ENCODE data around the gene CAPSL. TPM values are rescaled to one million over a fixed set of nuclear protein-coding genes. Genes with fewer than 3 reads are reported as not detected.

CAPSL gene
- total and polyA plus RNA-seq, 9 donors = 0.85 to 28.8 (median 1.8) TPM; not detected in 4

DNA sequence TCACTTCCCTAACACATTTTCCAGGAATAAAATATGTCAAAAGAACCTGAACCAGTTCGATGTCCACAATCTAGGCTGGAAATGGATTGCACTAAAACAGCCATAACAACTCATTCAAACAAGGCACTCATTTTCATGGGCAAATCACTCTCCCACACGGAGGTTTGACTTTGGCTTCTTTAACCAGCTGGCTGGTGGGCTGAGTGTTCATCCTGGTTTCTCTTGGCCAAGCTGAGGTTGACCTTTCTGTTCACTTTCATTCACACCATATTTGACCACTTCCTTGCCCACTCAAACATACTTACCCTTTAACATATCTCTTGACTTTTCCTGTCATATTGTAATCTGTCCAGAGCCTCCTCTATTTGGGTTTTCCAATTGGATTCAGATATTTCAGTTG is 76.3 kb downstream of the CAPSL start:
- 50 to 70% (median 64%) methylated on average over 2 of the region's 2 CpGs for WGBS, 3 donors
- no peaks in the 10 kb centered on the region for H3K9me3 ChIP-seq
- H3K27me3 ChIP-seq = no peaks in the 10 kb centered on the region
- TF ChIP-seq, protein P1, sequence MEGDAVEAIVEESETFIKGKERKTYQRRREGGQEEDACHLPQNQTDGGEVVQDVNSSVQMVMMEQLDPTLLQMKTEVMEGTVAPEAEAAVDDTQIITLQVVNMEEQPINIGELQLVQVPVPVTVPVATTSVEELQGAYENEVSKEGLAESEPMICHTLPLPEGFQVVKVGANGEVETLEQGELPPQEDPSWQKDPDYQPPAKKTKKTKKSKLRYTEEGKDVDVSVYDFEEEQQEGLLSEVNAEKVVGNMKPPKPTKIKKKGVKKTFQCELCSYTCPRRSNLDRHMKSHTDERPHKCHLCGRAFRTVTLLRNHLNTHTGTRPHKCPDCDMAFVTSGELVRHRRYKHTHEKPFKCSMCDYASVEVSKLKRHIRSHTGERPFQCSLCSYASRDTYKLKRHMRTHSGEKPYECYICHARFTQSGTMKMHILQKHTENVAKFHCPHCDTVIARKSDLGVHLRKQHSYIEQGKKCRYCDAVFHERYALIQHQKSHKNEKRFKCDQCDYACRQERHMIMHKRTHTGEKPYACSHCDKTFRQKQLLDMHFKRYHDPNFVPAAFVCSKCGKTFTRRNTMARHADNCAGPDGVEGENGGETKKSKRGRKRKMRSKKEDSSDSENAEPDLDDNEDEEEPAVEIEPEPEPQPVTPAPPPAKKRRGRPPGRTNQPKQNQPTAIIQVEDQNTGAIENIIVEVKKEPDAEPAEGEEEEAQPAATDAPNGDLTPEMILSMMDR (IDR thresholded peaks at IDR 0.05) = no peak
- no peak for TF ChIP-seq EP300 (IDR thresholded peaks at IDR 0.05)
- no peak for DNase-seq
- intact Hi-C loops (cut with DNase I) = no loop called here
- no peaks in the 10 kb centered on the region for H3K36me3 ChIP-seq
- no peak overlapping the region for H3K4me3 ChIP-seq
- no peaks in the 10 kb centered on the region for H3K4me1 ChIP-seq (ENCODE audit: insufficient read depth)
- no peak overlapping the region for H3K27ac ChIP-seq

DNA sequence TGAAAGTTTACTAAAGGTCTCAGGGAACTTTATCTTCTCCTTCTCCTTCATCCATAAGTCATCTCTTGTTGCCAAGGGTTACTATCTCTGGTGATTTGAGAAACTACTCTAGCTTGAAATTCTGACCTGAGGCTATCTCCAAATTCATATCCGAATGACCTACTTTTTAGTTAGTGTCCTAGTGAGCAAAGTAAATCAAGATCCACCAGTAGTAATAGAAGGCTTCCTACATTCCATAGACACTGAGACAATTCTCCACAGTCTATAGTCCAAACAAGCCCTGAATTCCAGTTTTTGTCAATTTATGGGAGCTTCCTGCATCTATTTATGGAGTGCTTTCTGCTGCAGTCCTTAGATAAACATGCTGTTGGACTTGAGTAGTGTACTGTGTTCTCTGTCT is 76.7 kb downstream of the CAPSL start:
- intact Hi-C loops (cut with DNase I) = no loop called here
- WGBS, 3 donors = 58 to 62% (median 60%) methylated on average over 1 of the region's 1 CpG

DNA sequence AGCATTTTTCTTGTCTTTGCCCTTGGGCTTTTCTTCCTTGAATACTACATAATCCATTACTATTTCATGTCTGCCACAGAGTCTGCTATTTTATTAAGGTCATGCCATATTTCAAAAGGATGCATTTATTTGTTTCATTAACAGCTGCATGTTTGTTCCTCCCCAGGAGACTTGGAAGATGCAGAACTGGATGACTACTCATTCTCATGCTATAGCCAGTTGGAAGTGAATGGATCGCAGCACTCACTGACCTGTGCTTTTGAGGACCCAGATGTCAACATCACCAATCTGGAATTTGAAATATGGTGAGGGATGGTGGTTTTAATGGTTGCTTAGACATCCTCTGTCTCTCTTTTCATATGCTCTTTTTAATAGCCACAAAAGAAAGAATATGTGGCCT is 77.7 kb downstream of the CAPSL start:
- WGBS, 3 donors = 84 to 96% (median 94%) methylated on average over 1 of the region's 1 CpG
- no peaks in the 10 kb centered on the region for H3K9me3 ChIP-seq
- TF ChIP-seq POLR2A (IDR thresholded peaks at IDR 0.05) (no peak), EP300 (IDR thresholded peaks at IDR 0.05) (no peak)
- TF ChIP-seq, protein P1 (IDR thresholded peaks at IDR 0.05) = no peak
- H3K27me3 ChIP-seq = no peaks in the 10 kb centered on the region
- intact Hi-C loops (cut with DNase I) = no loop called here
- no peak overlapping the region for H3K27ac ChIP-seq
- H3K36me3 ChIP-seq = no peaks in the 10 kb centered on the region
- H3K4me1 ChIP-seq (ENCODE audit: insufficient read depth) = no peaks in the 10 kb centered on the region
- DNase-seq = no peak
- H3K4me3 ChIP-seq = no peak overlapping the region

More for the DNA sequence above, 76.7 kb downstream of the CAPSL start:
- H3K27me3 ChIP-seq = no peaks in the 10 kb centered on the region
- DNase-seq = no peak
- H3K36me3 ChIP-seq = no peaks in the 10 kb centered on the region
- no peaks in the 10 kb centered on the region for H3K4me1 ChIP-seq (ENCODE audit: insufficient read depth)
- H3K27ac ChIP-seq = no peak overlapping the region
- TF ChIP-seq EP300 (IDR thresholded peaks at IDR 0.05) = no peak
- TF ChIP-seq POLR2A (IDR thresholded peaks at IDR 0.05) = no peak
- TF ChIP-seq, protein P1 (IDR thresholded peaks at IDR 0.05) = no peak
- no peaks in the 10 kb centered on the region for H3K9me3 ChIP-seq
- H3K4me3 ChIP-seq = no peak overlapping the region

DNA sequence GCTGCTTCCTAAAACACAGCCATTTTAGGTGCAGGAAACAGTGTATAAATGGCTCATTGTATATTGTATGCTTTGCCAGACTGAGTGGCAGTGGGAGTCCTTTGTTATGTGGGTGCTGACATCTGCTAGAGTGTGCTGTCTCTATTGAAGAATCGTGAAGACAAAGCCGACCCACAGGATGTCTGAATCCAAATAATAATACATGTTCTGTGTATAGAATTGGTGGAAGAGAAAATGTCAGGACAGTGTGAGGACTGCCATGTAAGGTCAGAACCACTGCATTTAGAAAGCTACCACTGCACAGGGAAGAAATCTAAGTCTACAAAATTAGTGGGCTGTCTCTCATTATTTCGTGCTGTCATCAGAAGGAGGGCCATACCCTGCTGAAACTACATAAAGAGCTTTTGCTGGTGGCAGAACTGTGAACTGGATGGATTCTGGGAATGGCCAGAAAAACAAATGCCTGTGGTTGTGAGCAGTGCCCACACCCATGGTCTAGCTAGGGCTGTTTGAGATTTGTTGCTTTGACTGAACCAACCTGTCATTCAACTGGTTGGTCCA is 79.2 kb downstream of the CAPSL start:
- TF ChIP-seq EP300 (IDR thresholded peaks at IDR 0.05) (no peak), POLR2A (IDR thresholded peaks at IDR 0.05) (no peak)
- Histone ChIP-seq H3K36me3 (no peaks in the 10 kb centered on the region), H3K9me3 (no peaks in the 10 kb centered on the region), H3K4me1 (ENCODE audit: insufficient read depth) (no peaks in the 10 kb centered on the region), H3K27ac (no peak overlapping the region), H3K4me3 (no peak overlapping the region), H3K27me3 (no peaks in the 10 kb centered on the region)
- 64 to 73% (median 67%) methylated on average over 3 of the region's 3 CpGs for WGBS, 3 donors
- intact Hi-C loops (cut with DNase I) = no loop called here
- DNase-seq = no peak

DNA sequence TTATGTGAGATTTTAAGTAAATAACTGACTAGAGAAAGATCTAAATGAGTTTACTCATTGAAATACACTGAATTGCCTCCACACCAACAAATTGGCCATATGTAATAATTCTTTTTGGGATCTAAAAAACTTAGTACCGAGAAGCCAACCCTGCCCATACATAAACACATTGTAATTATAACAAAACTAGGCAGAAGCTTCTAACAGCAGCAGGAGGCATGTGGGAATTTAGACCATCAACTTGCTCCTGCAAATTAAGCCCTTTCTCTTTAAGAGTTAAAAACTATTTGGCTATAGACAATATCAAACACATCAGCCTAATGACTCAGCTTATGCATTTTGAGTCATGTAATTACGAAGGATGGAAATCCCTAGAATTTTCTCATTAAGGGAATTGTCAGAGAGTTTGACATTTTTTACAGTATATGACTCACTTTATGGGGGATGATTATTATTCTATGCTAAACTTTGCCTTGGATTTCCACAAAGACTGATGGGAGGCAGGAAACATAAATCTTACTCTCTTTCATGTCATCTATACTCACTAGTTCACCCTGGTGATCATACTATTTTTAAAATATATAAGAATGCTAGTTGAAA is 80.7 kb downstream of the CAPSL start:
- intact Hi-C loops (cut with DNase I) = no loop called here
- H3K27ac ChIP-seq = no peak overlapping the region
- WGBS, 3 donors = 37 to 44% (median 42%) methylated on average over 2 of the region's 2 CpGs
- DNase-seq = no peak
- no peaks in the 10 kb centered on the region for H3K9me3 ChIP-seq
- no peak overlapping the region for H3K4me3 ChIP-seq
- no peaks in the 10 kb centered on the region for H3K36me3 ChIP-seq
- H3K4me1 ChIP-seq (ENCODE audit: insufficient read depth) = peaks cover 2% of the 10 kb centered on the region
- no peaks in the 10 kb centered on the region for H3K27me3 ChIP-seq
- TF ChIP-seq POLR2A (IDR thresholded peaks at IDR 0.05) (no peak), EP300 (IDR thresholded peaks at IDR 0.05) (no peak)
- TF ChIP-seq, protein P1 (IDR thresholded peaks at IDR 0.05) = no peak

Measured in ovary (tissue), 9 donors.